Stomach (tissue), 9 donors: ENCODE results near the gene TCF7. TPM values are rescaled to one million over a fixed set of nuclear protein-coding genes. Genes with fewer than 3 reads are reported as not detected.

ENCODE experiments used
- DNase-seq, 2 donors: peaks; one replicate each; pipeline versions ENCODE4 v3.0.0 to v3.0.0-alpha.2; 2013 to 2019
- H3K27ac ChIP-seq, 5 donors: fragments of 200-600 bp in 4 of 5; sonication (generic) in 4 of 5; one replicate each; pipeline ENCODE4 v1.5.1; 2013 to 2019; ENCODE audit warnings: mild to moderate bottlenecking in 1 of 5, moderate library complexity in 1 of 5
- H3K27me3 ChIP-seq, 3 donors: fragments of 200-600 bp; sonication (generic); one replicate each; pipeline ENCODE4 v1.5.1; 2017 to 2019; ENCODE audit warnings: mixed run types in 1 of 3
- H3K36me3 ChIP-seq, 4 donors: fragments of 200-600 bp; sonication (generic); 1 replicate in 3 of 4; 2 replicates in 1 of 4; pipeline ENCODE4 v1.5.1; 2016 to 2019
- H3K4me1 ChIP-seq, 4 donors: fragments of 200-600 bp; sonication (generic); one replicate each; pipeline ENCODE4 v1.5.1; 2016 to 2019
- H3K4me3 ChIP-seq, 4 donors: fragments of 200-600 bp; sonication (generic) in 3 of 4; one replicate each; pipeline ENCODE4 v1.5.1; 2016 to 2019; ENCODE audit warnings: mild to moderate bottlenecking in 1 of 4
- H3K9me3 ChIP-seq, 4 donors: fragments of 200-600 bp; sonication (generic); one replicate each; pipeline ENCODE4 v1.5.1; 2016 to 2019
- CTCF ChIP-seq, 7 experiments: fragments of 450-650 bp in 4 of 7; fragments of 200-600 bp in 3 of 7; sonication (generic) in 3 of 7; IDR thresholded peaks; one replicate each; pipeline ENCODE4 v1.5.1; 2016 to 2019; ENCODE audit warnings: antibody characterized with exemption in 7 of 7, control low read depth in 2 of 7, mild to moderate bottlenecking in 1 of 7
- EP300 ChIP-seq: sonication (generic); formaldehyde crosslinking; IDR thresholded peaks from one replicate; pipeline ENCODE4 v1.6.1; 2017; ENCODE audit warnings: antibody characterized with exemption
- POLR2A ChIP-seq, 4 donors: fragments of 450-650 bp; IDR thresholded peaks; one replicate each; pipeline ENCODE4 v1.6.1; 2016; ENCODE audit warnings: antibody characterized with exemption in 4 of 4, control low read depth in 2 of 4, mild to moderate bottlenecking in 1 of 4, moderate library complexity in 1 of 4
- POLR2AphosphoS5 ChIP-seq, 3 donors: sonication (generic); formaldehyde crosslinking; IDR thresholded peaks; one replicate each; pipeline ENCODE4 v1.6.1; 2016; ENCODE audit warnings: antibody characterized with exemption in 3 of 3
- WGBS, 5 donors: extraction: QIAGEN DNeasy Blood & Tissue Kit in 3 of 5; methylation state at CpG; one replicate each; pipeline versions ENCODE4 v1.1.5 to v1.1.7; 2013 to 2018; 5-methylcytosine and 5-hydroxymethylcytosine counted together
- intact Hi-C: fragments of 100-400 bp; cut with DNase I; formaldehyde crosslinking; loops from one replicate; pipeline ENCODE4 v1.15.1; 2023; ENCODE audit warnings: low total_unique reads
- polyA plus RNA-seq, 3 donors: library from polyadenylated mRNA; stranded (reverse); fragments of 200-250 nt; gene quantifications; one replicate each; pipeline ENCODE4 v1.2.3, GENCODE V29; 2013
- total RNA-seq, 5 donors: library from RNA; depleted of rRNA; stranded (reverse); fragments of >200 nt; gene quantifications; one replicate each; pipeline versions ENCODE4 v1.1.0 to v1.2.3, GENCODE V29; 2014 to 2016
- donor health status: healthy with polysubstance abuse.
- donor health status: Bipolar disorder and iron deficiency.
- donor health status: healthy.

TCF7 gene
- total and polyA plus RNA-seq, 8 donors, result 3.7 to 13.3 (median 5.4) TPM; not detected in 1

GRCh38 chr5:134092875-134093274, 21.6 kb upstream of the TCF7 start:
- peak overlapping the region in 1 of 5 donors; percentile 4 for H3K27ac ChIP-seq
- H3K9me3 ChIP-seq, result no peaks in the 10 kb centered on the region
- peaks cover 7 to 21% (median 9%) of the 10 kb centered on the region in 4 donors for H3K4me1 ChIP-seq
- no peak overlapping the region for H3K4me3 ChIP-seq
- no peaks in the 10 kb centered on the region for H3K27me3 ChIP-seq
- DNase-seq, result peak in 1 of 2 donors; percentile 55
- intact Hi-C loops, result no loop called here
- TF ChIP-seq CTCF (IDR thresholded peaks at IDR 0.05) (no peak), POLR2A (IDR thresholded peaks at IDR 0.05) (no peak), POLR2AphosphoS5 (IDR thresholded peaks at IDR 0.05) (peak in 1 of 3 donors; percentile 43), EP300 (no peak)
- WGBS, 5 donors, result 0 to 86% (median 81%) methylated on average over 1 of the region's 1 CpG
- H3K36me3 ChIP-seq, result no peaks in the 10 kb centered on the region

GRCh38 chr5:134093351-134093750, 21.1 kb upstream of the TCF7 start:
- Histone ChIP-seq H3K36me3 (no peaks in the 10 kb centered on the region), H3K4me3 (no peak overlapping the region), H3K27ac (no peak overlapping the region), H3K9me3 (no peaks in the 10 kb centered on the region), H3K27me3 (no peaks in the 10 kb centered on the region), H3K4me1 (peaks cover 7 to 21% (median 9%) of the 10 kb centered on the region in 4 donors)
- WGBS, 5 donors, result 85 to 99% (median 94%) methylated on average over 2 to 5 of the region's 5 CpGs
- intact Hi-C loops, result no loop called here
- no peak for DNase-seq
- TF ChIP-seq CTCF (IDR thresholded peaks at IDR 0.05) (no peak), POLR2AphosphoS5 (IDR thresholded peaks at IDR 0.05) (no peak), POLR2A (IDR thresholded peaks at IDR 0.05) (no peak), EP300 (no peak)

- intact Hi-C loops, result no loop called here
- no peak for DNase-seq
- Histone ChIP-seq H3K36me3 (no peaks in the 10 kb centered on the region), H3K4me3 (no peak overlapping the region), H3K27ac (no peak overlapping the region), H3K9me3 (no peaks in the 10 kb centered on the region), H3K4me1 (peaks cover 8 to 40% (median 17%) of the 10 kb centered on the region in 4 donors), H3K27me3 (no peaks in the 10 kb centered on the region)
- TF ChIP-seq EP300 (no peak), POLR2A (IDR thresholded peaks at IDR 0.05) (no peak), CTCF (IDR thresholded peaks at IDR 0.05) (no peak), POLR2AphosphoS5 (IDR thresholded peaks at IDR 0.05) (no peak)
- 79 to 90% (median 82%) methylated on average over 3 of the region's 3 CpGs for WGBS, 5 donors
Observed at GRCh38 chr5:134095293-134095692, 19.2 kb upstream of the TCF7 start.

- Histone ChIP-seq H3K36me3 (no peaks in the 10 kb centered on the region), H3K27ac (no peak overlapping the region), H3K4me1 (peaks cover 8 to 46% (median 23%) of the 10 kb centered on the region in 4 donors), H3K27me3 (no peaks in the 10 kb centered on the region), H3K4me3 (no peak overlapping the region), H3K9me3 (no peaks in the 10 kb centered on the region)
- TF ChIP-seq POLR2AphosphoS5 (IDR thresholded peaks at IDR 0.05) (no peak), CTCF (IDR thresholded peaks at IDR 0.05) (no peak), POLR2A (IDR thresholded peaks at IDR 0.05) (no peak), EP300 (no peak)
- 77 to 90% (median 84%) methylated on average over 14 to 15 of the region's 15 CpGs for WGBS, 5 donors
- DNase-seq, result no peak
- intact Hi-C loops, result no loop called here
Observed at GRCh38 chr5:134095887-134096589, 18.4 kb upstream of the TCF7 start.
